IMR-90 (cell line): ENCODE data around the gene VEZT. TPM values are rescaled to one million over a fixed set of nuclear protein-coding genes. Genes with fewer than 3 reads are reported as not detected.

ENCODE experiments used
- ATAC-seq: fragments of 200-7000 bp; cut with Tn5 transposase; 2 replicates; pipeline ENCODE4 v1.9.1; 2020; ENCODE audit warnings: low read depth, mild to moderate bottlenecking, moderate library complexity
- BruUV-seq: library from RNA; stranded (reverse); fragments of 400-500 nt; replicated peaks from 2 replicates; lab custom pipeline; 2021; lab: Mats Ljungman, UMichigan
- CTCF ChIA-PET: fragments of 300-600 bp; formaldehyde crosslinking; extraction: SDS; loops from one replicate; lab custom pipeline; 2021; ENCODE audit warnings: antibody characterized with exemption; lab: Yijun Ruan, JAX
- POLR2A ChIA-PET: fragments of 300-600 bp; sonication (Branson Sonifier 250); formaldehyde crosslinking; loops from one replicate; lab custom pipeline; 2022; ENCODE audit warnings: antibody characterized with exemption; ENCODE audit not compliant: unreplicated experiment; lab: Charles Lee
- DNase-seq: peaks from one replicate; pipeline ENCODE4 v3.0.0; 2013
- H2AFZ ChIP-seq: replicated peaks from 2 replicates; pipeline ENCODE3; 2013; ENCODE audit warnings: low read length, mild to moderate bottlenecking; ENCODE audit not compliant: poor library complexity
- H2AK5ac ChIP-seq: 2 replicates; pipeline ENCODE4 v1.6.1; 2013; ENCODE audit warnings: low read depth, low read length, inconsistent platforms
- H2AK9ac ChIP-seq: replicated peaks from 2 replicates; pipeline ENCODE3; 2013; ENCODE audit warnings: mild to moderate bottlenecking, low read depth, low read length, moderate library complexity; ENCODE audit not compliant: poor library complexity
- H2BK120ac ChIP-seq: 2 replicates; pipeline ENCODE4 v1.6.1; 2013; ENCODE audit warnings: low read depth, low read length, inconsistent platforms
- H2BK15ac ChIP-seq: 3 replicates; pipeline ENCODE4 v1.6.1; 2013; ENCODE audit warnings: low read depth, low read length, inconsistent platforms
- H2BK20ac ChIP-seq: 2 replicates; pipeline ENCODE4 v1.6.1; 2013; ENCODE audit warnings: low read depth, mild to moderate bottlenecking, inconsistent platforms, low read length, moderate library complexity
- H2BK5ac ChIP-seq: 2 replicates; pipeline ENCODE4 v1.6.1; 2013; ENCODE audit warnings: mild to moderate bottlenecking, low read depth, low read length, inconsistent platforms; ENCODE audit not compliant: poor library complexity, severe bottlenecking
- H3K14ac ChIP-seq: replicated peaks from 2 replicates; pipeline ENCODE4 v1.6.1; 2013; ENCODE audit warnings: low read depth, low read length, inconsistent platforms
- H3K18ac ChIP-seq: 2 replicates; pipeline ENCODE4 v1.6.1; 2013; ENCODE audit warnings: low read depth, low read length, control low read depth
- H3K23ac ChIP-seq: 2 replicates; pipeline ENCODE4 v1.6.1; 2013; ENCODE audit warnings: low read depth, low read length, inconsistent platforms
- H3K27ac ChIP-seq: 2 replicates; pipeline ENCODE4 v1.5.1; 2013; ENCODE audit warnings: mild to moderate bottlenecking, control low read depth, low read length; ENCODE audit not compliant: insufficient read depth
- H3K27me3 ChIP-seq: 2 replicates; pipeline ENCODE4 v1.6.1; 2013; ENCODE audit warnings: low read length; ENCODE audit not compliant: control insufficient read depth, insufficient read depth
- H3K36me3 ChIP-seq: 2 replicates; pipeline ENCODE4 v1.6.1; 2013; ENCODE audit warnings: low read length, mixed read lengths; ENCODE audit not compliant: control insufficient read depth, insufficient read depth
- H3K4ac ChIP-seq: 2 replicates; pipeline ENCODE4 v1.6.1; 2013; ENCODE audit warnings: low read depth, low read length, inconsistent platforms
- H3K4me1 ChIP-seq: 2 replicates; pipeline ENCODE4 v1.6.1; 2013; ENCODE audit warnings: low read length, mixed read lengths; ENCODE audit not compliant: control insufficient read depth, insufficient read depth
- H3K4me2 ChIP-seq: 2 replicates; pipeline ENCODE4 v1.6.1; 2013; ENCODE audit warnings: low read depth, mild to moderate bottlenecking, control low read depth, low read length, moderate library complexity
- H3K4me3 ChIP-seq: 2 replicates; pipeline ENCODE4 v1.5.1; 2013; ENCODE audit warnings: low read depth, mild to moderate bottlenecking, control low read depth, low read length, moderate library complexity; ENCODE audit not compliant: insufficient read depth
- H3K56ac ChIP-seq: 2 replicates; pipeline ENCODE4 v1.6.1; 2013; ENCODE audit warnings: low read length, inconsistent platforms; ENCODE audit not compliant: insufficient read depth; ENCODE audit errors: extremely low read depth
- H3K79me1 ChIP-seq, 2 experiments: 2 replicates each; pipeline ENCODE4 v1.6.1; 2013; ENCODE audit warnings: low read length in 2 of 2, inconsistent platforms in 1 of 2, low read depth in 1 of 2
- H3K9ac ChIP-seq: 2 replicates; pipeline ENCODE4 v1.6.1; 2013; ENCODE audit warnings: low read depth, low read length, control low read depth
- H3K9me1 ChIP-seq: 2 replicates; pipeline ENCODE4 v1.6.1; 2013; ENCODE audit warnings: low read length, inconsistent platforms; ENCODE audit not compliant: insufficient read depth
- H3K9me3 ChIP-seq: 2 replicates; pipeline ENCODE4 v1.6.1; 2013; ENCODE audit warnings: low read length; ENCODE audit not compliant: control insufficient read depth, insufficient read depth
- H4K20me1 ChIP-seq: 2 replicates; pipeline ENCODE4 v1.6.1; 2013; ENCODE audit warnings: low read length, inconsistent platforms; ENCODE audit not compliant: insufficient read depth
- H4K5ac ChIP-seq: 2 replicates; pipeline ENCODE4 v1.6.1; 2013; ENCODE audit warnings: mild to moderate bottlenecking, low read depth, low read length, control low read depth
- H4K8ac ChIP-seq, 2 experiments: 2 replicates each; pipeline ENCODE4 v1.6.1; 2013; ENCODE audit warnings: low read depth in 2 of 2, low read length in 2 of 2, control low read depth in 1 of 2, inconsistent platforms in 1 of 2
- H4K91ac ChIP-seq: 2 replicates; pipeline ENCODE4 v1.6.1; 2013; ENCODE audit warnings: low read depth, low read length, inconsistent platforms; ENCODE audit not compliant: insufficient read depth
- BHLHE40 ChIP-seq: fragments of 150-350 bp; IDR thresholded peaks from 2 replicates; pipeline ENCODE4 v1.6.1; 2016; ENCODE audit warnings: mild to moderate bottlenecking, low read depth, low read length
- CHD1 ChIP-seq: IDR thresholded peaks from 2 replicates; pipeline ENCODE4 v1.6.1; 2012; ENCODE audit warnings: low read depth, low read length, improper control_type of control experiment
- FOS ChIP-seq: fragments of 150-350 bp; IDR thresholded peaks from 2 replicates; pipeline ENCODE4 v1.6.1; 2016; ENCODE audit warnings: low read depth, low read length
- MAFK ChIP-seq: IDR thresholded peaks from 2 replicates; pipeline ENCODE4 v1.6.1; 2012; ENCODE audit warnings: low read depth, low read length, improper control_type of control experiment
- MAZ ChIP-seq: IDR thresholded peaks from 2 replicates; pipeline ENCODE4 v1.6.1; 2012; ENCODE audit warnings: low read depth, mild to moderate bottlenecking, low read length, improper control_type of control experiment, moderate library complexity, borderline replicate concordance
- MXI1 ChIP-seq: IDR thresholded peaks from 2 replicates; pipeline ENCODE4 v1.6.1; 2012; ENCODE audit warnings: low read depth, mild to moderate bottlenecking, low read length, moderate library complexity, borderline replicate concordance
- NFE2L2 ChIP-seq: fragments of 150-350 bp; IDR thresholded peaks from 2 replicates; pipeline ENCODE4 v1.6.1; 2016; ENCODE audit warnings: low read depth, mild to moderate bottlenecking, low read length
- RAD21 ChIP-seq: IDR thresholded peaks from 2 replicates; pipeline ENCODE4 v1.6.1; 2012; ENCODE audit warnings: low read length, improper control_type of control experiment
- RCOR1 ChIP-seq: IDR thresholded peaks from 2 replicates; pipeline ENCODE4 v1.6.1; 2012; ENCODE audit warnings: mild to moderate bottlenecking, low read length, improper control_type of control experiment; ENCODE audit not compliant: insufficient replicate concordance
- RFX5 ChIP-seq: IDR thresholded peaks from 2 replicates; pipeline ENCODE4 v1.8.0; 2012; ENCODE audit warnings: low read depth, mild to moderate bottlenecking, low read length, moderate library complexity
- USF2 ChIP-seq: fragments of 150-350 bp; IDR thresholded peaks from 2 replicates; pipeline ENCODE4 v1.6.1; 2017; ENCODE audit warnings: mild to moderate bottlenecking, antibody characterized with exemption, low read length, low read depth
- WGBS, 2 experiments: methylation state at CpG; one replicate each; pipeline versions ENCODE4 v1.1.5 to v1.1.7; 2013; ENCODE audit warnings: missing lambda C conversion rate in 2 of 2; ENCODE audit not compliant: insufficient read length in 1 of 2; ENCODE audit errors: extremely low coverage in 2 of 2; 5-methylcytosine and 5-hydroxymethylcytosine counted together
- dilution Hi-C: fragments of 300-500 bp; cut with HindIII; formaldehyde crosslinking; loops from one replicate; pipeline ENCODE4 v1.14.3; 2018; ENCODE audit warnings: low sequenced_read_pairs; ENCODE audit not compliant: unreplicated experiment
- in situ Hi-C: fragments of 300-500 bp; cut with MboI; formaldehyde crosslinking; loops from 3 replicates; pipeline ENCODE4 v1.14.3; 2019; ENCODE audit warnings: low sequenced_read_pairs, inconsistent platforms, mixed read lengths
- intact Hi-C: fragments of 100-400 bp; cut with micrococcal nuclease; formaldehyde crosslinking; loops from 2 replicates; pipeline ENCODE4 v1.10.0; 2022
- polyA plus RNA-seq, 3 experiments: library from polyadenylated mRNA; depleted of rRNA; stranded (reverse); fragments of >200 nt; gene quantifications; 2 replicates each; pipeline ENCODE4 v1.2.3, GENCODE V29; 2012; ENCODE audit warnings: low replicate concordance in 1 of 3
- total RNA-seq: library from RNA; depleted of rRNA; stranded (reverse); fragments of >200 nt; gene quantifications from 2 replicates; pipeline ENCODE4 v1.2.3, GENCODE V29; 2012
- TF ChIP-seq, protein P1 (sequence below): conservative IDR thresholded peaks from 2 replicates; pipeline ENCODE4 v1.5.1; 2012; ENCODE audit warnings: mild to moderate bottlenecking, low read depth, low read length, improper control_type of control experiment

Gene VEZT
- total and polyA plus RNA-seq, 2 of the 4 experiments (the other 2 are of a cell fraction) = 54.5 to 90.2 TPM

- Histone ChIP-seq H3K56ac (no peak overlapping the region), H3K27ac (no peak overlapping the region), H3K27me3 (no peaks in the 10 kb centered on the region), H3K4me2 (no peak overlapping the region), H2AK5ac (no peak overlapping the region), H3K9ac (no peak overlapping the region), H3K4me1 (no peaks in the 10 kb centered on the region; the same call in 1 of the 2 replicates), H2BK15ac (no peak overlapping the region), H4K5ac (no peak overlapping the region), H3K18ac (no peak overlapping the region), H3K4me3 (no peak overlapping the region), H3K36me3 (peaks cover 23% of the 10 kb centered on the region), H3K23ac (no peak overlapping the region), H4K8ac (no peak overlapping the region), H3K9me3 (no peaks in the 10 kb centered on the region), H2AFZ (no peak overlapping the region), H3K4ac (no peak overlapping the region), H2AK9ac (no peak overlapping the region), H4K20me1 (no peaks in the 10 kb centered on the region), H3K79me1 (peaks cover 14 to 22% of the 10 kb centered on the region in 2 experiments; a peak in 3 of 4 replicates), H2BK120ac (no peak overlapping the region), H3K14ac (no peak overlapping the region), H2BK20ac (no peak overlapping the region), H2BK5ac (no peak overlapping the region), H4K91ac (no peak overlapping the region), H3K9me1 (0 out of 2 replicates have a peak, but pooled peaks cover 2% of the 10 kb centered on the region)
- in situ Hi-C loops = no loop called here
- ChIA-PET CTCF (interaction anchor here (0.6 kb wide), 1 partner anchor 268 kb away, joined by 5 read pairs; no protein-coding TSS in a partner anchor), POLR2A (interaction anchor here (0.6 kb wide), 2 partner anchors 172 to 283 kb away, joined by 3 read pairs; no protein-coding TSS in a partner anchor)
- TF ChIP-seq BHLHE40 (no peak), MAZ (no peak), MXI1 (no peak), NFE2L2 (no peak), RAD21 (no peak), MAFK (no peak), CHD1 (no peak), FOS (no peak), RCOR1 (no peak), RFX5 (no peak), USF2 (no peak)
- TF ChIP-seq, protein P1, sequence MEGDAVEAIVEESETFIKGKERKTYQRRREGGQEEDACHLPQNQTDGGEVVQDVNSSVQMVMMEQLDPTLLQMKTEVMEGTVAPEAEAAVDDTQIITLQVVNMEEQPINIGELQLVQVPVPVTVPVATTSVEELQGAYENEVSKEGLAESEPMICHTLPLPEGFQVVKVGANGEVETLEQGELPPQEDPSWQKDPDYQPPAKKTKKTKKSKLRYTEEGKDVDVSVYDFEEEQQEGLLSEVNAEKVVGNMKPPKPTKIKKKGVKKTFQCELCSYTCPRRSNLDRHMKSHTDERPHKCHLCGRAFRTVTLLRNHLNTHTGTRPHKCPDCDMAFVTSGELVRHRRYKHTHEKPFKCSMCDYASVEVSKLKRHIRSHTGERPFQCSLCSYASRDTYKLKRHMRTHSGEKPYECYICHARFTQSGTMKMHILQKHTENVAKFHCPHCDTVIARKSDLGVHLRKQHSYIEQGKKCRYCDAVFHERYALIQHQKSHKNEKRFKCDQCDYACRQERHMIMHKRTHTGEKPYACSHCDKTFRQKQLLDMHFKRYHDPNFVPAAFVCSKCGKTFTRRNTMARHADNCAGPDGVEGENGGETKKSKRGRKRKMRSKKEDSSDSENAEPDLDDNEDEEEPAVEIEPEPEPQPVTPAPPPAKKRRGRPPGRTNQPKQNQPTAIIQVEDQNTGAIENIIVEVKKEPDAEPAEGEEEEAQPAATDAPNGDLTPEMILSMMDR = no peak
- dilution Hi-C loops = no loop called here
- ATAC-seq (no peak), DNase-seq (no peak)
- intact Hi-C loops = no loop called here
- no CpG with 5 or more reads among the region's 6 CpGs for WGBS, 2 experiments
- BruUV-seq = no TSS peak
Measured at GRCh38 chr12:95266254-95266653, 48.6 kb downstream of the VEZT start.
